ENCODE measurements around the gene DBT.

The DBT gene

DNA sequence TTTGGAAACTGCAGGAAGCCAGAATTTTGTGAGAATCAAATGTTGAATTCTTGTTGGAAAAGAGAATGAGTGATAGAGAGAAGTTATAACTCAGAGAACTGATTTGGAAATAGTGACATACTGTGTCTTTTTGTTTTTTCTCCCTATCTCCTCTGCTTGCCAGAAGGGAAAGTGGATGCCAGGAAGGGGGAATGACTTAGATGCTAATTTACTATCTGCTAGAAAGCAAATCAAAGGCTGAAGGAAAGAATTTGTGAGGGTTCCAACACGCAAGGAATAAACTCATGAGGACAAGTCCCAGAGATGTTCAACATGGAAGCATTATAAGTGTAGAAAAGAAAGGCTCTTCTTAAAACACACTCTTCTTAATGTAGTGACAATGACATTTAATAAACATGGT, 51.0 kb downstream of the DBT start:
- no peak for DNase-seq (ENCODE audit: low read depth)

DNA sequence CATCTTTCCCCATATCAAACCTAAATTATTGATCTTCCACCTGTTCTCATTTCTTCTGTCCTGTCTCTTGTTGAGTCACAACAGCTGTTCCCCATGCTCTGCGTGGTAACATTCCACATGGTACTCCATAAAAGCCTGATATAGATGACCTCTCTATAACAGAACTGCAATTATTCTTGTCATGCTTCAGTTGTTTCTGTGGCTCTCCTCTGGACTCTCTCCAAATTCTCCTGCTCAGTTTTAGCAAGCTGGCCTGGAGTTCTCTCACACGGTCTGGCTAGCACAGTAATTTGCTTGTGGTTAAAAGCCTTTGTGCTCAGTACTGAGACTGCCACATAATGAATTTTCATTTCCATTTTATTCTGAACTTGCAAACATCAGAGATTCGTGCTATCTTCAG, 61.0 kb downstream of the DBT start:
- no peak for DNase-seq (ENCODE audit: low read depth)

DNA sequence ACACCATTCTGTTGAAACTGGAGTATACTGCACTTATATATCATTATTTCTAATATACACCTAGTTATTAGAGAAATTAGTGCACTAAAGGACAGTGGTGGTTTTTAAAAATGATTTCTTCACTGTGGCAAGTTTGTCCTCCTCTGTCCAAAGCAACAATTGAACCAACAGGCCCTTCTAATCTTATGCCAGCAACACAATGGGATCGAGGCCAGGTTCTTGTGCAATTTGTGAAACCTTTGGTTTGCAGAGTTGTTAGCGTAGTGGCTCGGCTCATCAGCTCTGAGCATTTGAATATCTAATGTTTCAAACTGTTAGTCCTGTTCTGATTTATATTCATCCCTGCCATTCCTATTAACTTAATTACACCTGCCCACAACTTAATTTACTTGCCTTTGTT, 61.7 kb downstream of the DBT start:
- DNase-seq (ENCODE audit: low read depth) = no peak

DNA sequence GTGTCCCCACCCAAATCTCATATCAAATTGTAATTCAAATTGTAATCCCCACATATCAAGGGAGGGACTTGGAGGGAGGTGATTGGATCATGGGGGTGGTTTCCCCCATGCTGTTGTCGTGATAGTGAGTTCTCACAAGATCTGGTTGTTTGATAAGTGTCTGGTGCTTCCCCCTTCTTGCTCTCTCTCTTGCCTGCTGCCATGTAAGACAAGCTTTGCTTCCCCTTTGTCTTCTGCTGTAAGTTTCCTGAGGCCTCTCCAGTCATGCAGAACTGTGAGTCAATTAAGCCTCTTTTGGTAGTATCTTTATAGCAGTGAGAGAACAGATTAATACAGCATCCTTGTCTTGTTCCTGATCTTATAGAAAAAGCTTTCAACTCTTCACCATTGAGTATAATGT, 65.1 kb downstream of the DBT start:
- DNase-seq (ENCODE audit: low read depth) = no peak

DNA sequence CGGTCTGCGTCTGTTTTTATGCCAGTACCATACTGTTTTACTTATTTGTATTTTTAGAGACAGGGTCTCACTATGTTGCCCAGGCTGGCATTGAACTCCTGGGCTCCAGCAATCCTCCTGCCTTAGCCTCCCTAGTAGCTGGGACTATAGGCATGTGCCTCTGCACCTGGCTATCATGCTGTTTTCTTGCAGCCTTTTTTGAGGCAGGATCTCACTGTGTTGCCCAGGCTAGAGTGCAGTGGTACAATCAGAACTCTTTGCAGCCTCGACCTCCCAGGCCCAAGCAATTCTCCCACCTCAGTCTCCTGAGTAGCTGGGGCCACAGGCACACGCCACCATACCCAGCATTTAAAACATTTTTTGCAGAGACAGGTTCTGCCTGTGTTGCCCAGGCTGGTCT, 66.3 kb downstream of the DBT start:
- no peak for DNase-seq (ENCODE audit: low read depth)

DNA sequence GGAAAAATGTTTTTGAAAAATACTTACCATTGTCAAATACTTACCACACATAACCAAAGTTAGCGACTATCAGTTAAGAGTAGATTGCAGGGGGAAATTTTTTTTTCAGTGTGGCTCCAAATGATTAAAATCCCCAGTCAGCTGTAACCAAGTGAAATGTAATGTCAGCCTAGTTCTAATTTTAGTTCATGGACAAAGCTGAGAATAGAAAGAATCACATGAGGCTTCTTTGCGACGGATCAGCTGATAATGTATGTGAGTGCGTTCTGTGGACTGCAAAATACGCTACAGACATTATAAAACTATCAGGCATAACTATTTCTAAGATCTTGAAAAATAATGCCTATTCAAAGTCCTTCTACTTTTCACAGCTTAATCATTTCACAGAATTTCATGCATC, 71.5 kb downstream of the DBT start, which contains the start of gene LRRC39:
Gene LRRC39, minus strand, starts transcription at position 166 of the 400 bp plus-strand sequence. CDS start 9,740 bp downstream, outside the sequence.
- no peak for DNase-seq (ENCODE audit: low read depth)

DNA sequence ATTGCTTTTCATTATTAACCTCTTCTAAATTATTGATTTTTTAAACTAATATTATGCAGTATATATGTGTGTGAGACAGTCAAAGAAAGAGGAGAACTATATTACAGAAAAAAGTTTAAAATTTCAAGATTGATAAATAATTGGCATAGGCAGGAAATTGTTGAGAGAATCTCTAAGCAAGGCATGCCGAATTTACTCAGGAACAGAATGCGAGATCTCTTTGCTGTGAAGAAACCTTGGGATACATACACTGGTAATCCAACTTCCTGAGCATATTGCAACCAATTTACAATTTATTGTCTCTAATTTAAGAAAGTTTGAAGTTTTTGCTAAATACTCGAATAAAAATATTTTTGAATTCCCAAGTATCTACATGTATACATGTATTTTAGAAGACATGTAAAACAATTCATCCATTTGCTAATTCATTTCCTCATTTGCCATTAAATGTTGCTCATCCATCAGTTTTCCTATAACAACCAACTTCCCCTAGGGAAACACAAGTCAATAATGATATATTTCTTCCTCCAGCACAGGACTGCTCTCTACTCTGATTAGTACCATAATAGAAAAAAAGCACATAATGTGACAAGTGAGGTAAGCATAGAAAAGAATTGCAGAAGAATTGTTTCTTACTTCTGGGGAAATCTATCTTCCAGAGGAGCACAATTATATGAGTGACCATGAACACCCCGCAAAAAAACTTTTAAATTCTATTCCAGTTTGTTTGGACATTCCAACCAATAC, 72.2 kb downstream of the DBT start:
- DNase-seq (ENCODE audit: low read depth) = no peak

DNA sequence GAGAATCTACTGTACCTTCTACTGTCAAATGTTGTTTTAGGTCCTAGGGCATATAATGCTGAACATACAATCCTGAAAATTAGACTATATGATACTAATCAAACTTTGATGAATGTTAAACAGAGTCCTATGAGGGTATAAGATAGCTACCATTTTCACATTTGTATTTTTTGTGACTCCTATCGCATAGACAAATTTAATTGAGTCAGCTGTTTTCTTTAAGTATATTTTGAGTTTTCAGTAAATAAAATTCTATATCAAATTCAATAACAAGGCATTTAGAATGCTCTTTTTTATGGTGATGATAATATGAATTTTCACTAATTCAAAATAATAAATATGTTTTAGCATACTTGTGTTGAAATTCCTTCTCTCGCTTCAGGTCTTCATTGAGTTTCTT, 81.6 kb downstream of the DBT start:
- no peak for DNase-seq (ENCODE audit: low read depth)

DNA sequence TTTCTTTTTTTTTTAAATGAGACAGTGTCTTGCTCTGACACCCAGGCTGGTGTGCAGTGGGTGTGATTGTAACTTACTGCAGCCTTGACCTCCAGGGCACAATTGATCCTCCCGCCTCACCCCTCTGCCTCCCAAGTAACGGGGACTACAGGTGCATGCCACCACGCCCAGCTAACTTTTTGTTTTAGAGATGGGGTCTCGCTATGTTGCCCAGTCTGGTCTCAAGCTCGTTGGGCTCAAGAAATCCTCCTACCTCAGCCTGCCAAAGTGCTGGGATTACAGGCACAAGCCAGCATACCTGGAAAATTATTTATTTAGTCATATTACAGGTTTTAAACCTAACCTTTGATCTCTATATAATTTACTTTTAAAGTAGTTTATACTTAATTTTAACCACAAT, 84.9 kb downstream of the DBT start:
- no peak for DNase-seq (ENCODE audit: low read depth)

DNA sequence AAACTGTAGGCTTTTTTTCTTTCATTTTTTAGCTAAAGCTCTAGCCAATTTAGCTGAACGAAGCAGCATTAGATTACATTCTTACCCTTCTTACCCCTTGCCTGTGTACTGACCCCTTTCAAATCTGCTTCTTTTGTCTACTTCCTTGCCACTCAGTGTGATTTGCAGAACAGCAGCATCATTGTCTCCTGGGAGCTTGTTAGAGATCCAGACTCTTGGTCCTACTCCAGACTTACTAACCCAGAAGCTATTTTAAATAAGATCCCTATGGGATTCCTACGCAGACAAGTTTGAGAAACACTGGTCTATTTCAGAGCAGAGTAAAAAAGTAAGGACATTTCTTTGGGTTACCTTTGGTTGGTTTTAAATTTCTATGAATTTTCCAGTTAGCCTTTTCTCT, 85.4 kb downstream of the DBT start:
- DNase-seq (ENCODE audit: low read depth) = no peak

DNA sequence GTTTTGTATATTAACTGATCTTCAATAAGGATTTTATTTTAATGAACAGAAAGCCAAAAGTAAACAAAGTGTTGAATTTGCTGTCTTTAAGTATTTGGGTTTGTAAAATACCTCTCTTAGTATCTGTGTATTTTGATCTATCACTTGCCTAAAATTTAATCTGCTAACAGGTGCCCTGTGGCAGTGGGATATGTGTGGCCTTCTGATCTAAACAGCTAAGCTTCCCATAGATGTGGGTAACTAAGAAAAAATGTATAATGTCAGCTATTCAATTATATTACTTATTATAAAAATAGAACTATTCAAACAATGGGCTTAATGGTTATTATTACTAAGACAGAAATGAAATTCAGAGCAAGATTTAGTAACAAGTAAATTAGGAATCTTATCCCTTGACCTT, 86.8 kb downstream of the DBT start:
- no peak for DNase-seq (ENCODE audit: low read depth)

DNA sequence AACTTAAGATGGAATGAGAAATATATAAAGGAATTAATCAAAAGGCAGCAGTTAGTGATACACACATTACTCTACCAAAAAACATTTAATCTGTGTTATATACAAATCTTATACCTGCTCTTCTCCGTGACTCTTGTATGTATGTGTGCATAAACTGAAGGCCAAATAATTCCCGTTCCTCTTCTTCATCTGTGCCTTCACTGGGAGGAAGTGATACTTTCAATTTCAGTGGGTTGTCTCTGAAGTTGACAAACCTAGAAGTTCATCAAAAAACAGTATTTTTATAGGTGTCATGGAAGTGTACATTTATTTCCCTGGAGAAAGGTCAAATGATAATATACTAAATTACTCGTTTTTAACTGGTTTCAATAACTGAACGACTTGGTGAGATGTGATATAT, 97.4 kb downstream of the DBT start:
- DNase-seq (ENCODE audit: low read depth) = no peak

DNA sequence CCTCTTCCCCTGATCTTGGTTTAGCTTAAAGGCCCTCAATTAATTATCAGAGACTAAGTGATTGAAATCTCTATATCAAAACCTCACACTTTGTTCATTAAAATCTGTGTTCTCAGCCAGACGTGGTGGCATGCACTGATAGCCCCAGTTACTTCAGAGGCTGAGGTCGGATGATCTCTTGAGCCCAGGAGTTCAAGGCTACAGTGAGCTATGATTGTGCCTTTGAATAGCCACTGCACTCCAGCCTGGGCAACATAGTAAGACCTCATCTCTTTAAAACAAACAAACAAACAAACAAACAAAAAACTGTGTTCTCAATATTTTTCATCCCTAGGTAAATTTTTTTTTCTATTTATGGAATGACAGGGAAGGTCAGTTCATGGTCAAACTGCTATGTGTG, 98.0 kb downstream of the DBT start:
- DNase-seq (ENCODE audit: low read depth) = no peak

DNA sequence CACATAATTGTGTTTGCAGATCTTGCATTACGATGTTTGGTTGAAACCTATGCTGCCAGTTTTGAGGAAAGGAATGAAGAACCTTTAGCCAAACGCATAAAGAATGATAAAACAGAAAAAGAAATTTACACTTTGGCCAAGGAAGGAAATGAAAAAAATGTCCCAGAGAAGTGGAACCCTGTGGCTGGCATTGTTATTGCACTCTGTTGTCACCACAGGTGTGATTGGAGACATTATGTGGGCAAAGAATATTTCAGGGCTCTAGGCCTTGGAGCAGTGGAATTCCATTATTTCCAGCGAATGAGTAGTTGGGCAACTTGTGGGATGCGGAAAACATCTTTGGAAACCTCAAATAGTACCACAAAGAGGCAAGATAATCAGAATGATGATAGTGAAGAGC, 101.8 kb downstream of the DBT start:
- DNase-seq (ENCODE audit: low read depth) = no peak

DNA sequence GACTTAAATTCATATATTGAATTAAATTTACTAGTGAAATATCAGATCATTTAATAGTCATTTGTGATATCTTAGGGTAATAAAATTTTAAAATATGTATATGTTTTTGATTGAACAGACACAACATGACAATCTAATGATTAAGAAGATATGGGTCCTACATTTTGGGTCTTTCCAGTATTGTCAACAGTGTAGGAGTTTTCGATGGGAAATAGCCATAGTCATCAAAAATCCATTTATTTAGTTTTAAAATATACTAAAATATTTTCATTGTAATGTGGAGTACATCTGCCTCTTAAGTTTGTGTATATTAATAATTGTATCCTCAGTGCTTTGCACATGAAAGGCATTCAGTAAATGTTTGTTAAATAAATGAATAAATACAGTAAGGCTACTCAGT, 102.7 kb downstream of the DBT start:
- no peak for DNase-seq (ENCODE audit: low read depth)

DNA sequence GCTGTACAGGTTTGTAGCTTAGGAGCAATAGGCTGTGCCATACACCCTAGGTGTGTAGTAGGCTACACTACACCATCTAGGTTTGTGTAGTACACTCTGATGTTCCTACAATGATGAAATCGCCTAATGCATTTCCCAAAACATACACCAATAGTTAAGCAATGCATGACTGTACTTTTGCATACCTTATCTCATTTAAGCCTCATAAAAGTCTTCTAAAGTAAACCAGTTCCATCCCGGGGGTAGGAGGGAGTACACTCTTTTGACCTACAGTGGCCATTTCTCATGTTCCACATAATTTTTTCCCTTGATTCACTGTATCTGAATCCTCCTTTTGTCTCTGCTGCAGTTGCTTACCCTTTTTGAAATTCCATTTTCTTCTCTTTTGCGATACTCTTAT, 104.5 kb downstream of the DBT start:
- no peak for DNase-seq (ENCODE audit: low read depth)

DNA sequence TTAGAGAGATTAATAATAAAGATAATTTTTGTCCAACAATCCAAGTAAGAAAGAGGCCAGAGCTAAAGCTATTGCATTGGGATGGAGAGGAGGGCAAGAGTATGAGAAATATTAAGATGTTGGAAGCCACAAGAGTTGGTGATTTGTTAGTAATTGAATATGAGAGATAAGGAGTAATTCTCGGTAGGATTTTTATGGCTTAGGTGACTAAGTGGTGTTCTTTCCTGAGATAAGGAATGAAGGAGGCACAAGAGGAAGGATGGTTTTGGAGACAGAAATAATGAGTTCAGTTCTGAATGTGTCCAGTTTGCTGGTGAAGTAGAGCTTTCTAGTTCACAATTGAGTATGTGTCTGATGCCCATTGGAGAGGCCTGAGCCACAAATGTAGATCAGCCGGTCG, 107.3 kb downstream of the DBT start:
- no peak for DNase-seq (ENCODE audit: low read depth)

DNA sequence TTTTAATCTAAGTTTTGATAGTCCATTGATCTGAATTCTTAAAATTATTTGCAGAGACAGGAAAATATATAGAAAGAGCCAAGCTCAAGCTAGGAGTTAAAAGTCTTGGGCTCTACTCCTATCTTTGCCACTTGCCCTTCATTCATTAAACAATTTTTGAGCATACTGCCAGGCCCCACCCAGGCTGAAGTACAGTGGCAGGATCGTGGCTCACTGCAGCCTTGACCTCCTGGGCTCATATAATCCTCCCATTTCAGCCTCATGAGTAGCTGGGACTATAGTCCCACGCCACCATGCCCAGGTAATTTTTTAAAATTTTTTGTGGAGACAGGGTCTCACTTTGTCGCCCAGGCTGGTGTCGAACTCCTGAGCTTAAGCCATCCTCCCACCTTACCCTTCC, 108.4 kb downstream of the DBT start:
- no peak for DNase-seq (ENCODE audit: low read depth)

DNA sequence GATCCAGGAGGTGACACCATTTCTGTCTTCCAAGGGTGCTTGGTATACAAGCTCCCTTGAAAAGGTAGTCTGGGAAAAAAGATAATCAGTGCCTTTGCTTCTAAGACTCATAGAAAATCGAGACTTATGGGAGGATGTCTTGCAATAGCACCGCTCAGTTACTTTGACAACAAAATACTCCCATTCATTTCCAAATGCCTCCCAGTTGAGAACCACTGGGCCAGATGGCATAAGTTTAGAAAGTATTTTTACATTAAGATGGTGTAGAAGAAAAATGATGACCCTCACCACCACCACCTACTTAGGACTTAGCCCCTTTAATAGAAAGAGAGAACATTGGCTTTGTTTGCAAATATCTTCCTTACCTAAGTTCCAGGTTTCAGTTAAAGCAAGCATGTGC, 112.0 kb downstream of the DBT start:
- DNase-seq (ENCODE audit: low read depth) = no peak

Measured in activated T-helper 1 cell treated with Interleukin-2 at 50 U/mL for 16 hours (primary cell).